Lung (tissue), 12 donors: Measurements from ENCODE around the gene PHRF1. TPM values are rescaled to one million over a fixed set of nuclear protein-coding genes. Genes with fewer than 3 reads are reported as not detected.

Experiments
- ATAC-seq: fragments of 200-7000 bp; cut with Tn5 transposase; one replicate; pipeline ENCODE4 v1.9.1; 2020; ENCODE audit warnings: moderate number of reproducible peaks; ENCODE audit not compliant: insufficient read depth, low FRiP score
- DNase-seq, 3 donors: peaks; one replicate each; pipeline ENCODE4 v3.0.0-alpha.2; 2013 to 2017
- H3K27ac ChIP-seq, 2 donors: one replicate each; pipeline ENCODE4 v1.5.1; 2013; ENCODE audit warnings: mild to moderate bottlenecking in 2 of 2, moderate library complexity in 2 of 2, control low read depth in 1 of 2, inconsistent platforms in 1 of 2, low read depth in 1 of 2, low read length in 1 of 2
- H3K27me3 ChIP-seq, 3 donors: one replicate each; pipeline ENCODE4 v1.5.1; 2013; ENCODE audit warnings: low read length in 2 of 3; ENCODE audit not compliant: control insufficient read depth in 3 of 3, insufficient read depth in 3 of 3
- H3K36me3 ChIP-seq, 4 donors: one replicate each; pipeline ENCODE4 v1.5.1; 2013; ENCODE audit warnings: low read length in 4 of 4, mild to moderate bottlenecking in 1 of 4, moderate library complexity in 1 of 4; ENCODE audit not compliant: control insufficient read depth in 4 of 4, insufficient read depth in 4 of 4
- H3K4me1 ChIP-seq, 5 donors: one replicate each; pipeline ENCODE4 v1.5.1; 2013; ENCODE audit warnings: low read length in 5 of 5, mild to moderate bottlenecking in 2 of 5, moderate library complexity in 1 of 5; ENCODE audit not compliant: control insufficient read depth in 5 of 5, insufficient read depth in 5 of 5
- H3K4me3 ChIP-seq: one replicate; pipeline ENCODE4 v1.5.1; 2013; ENCODE audit warnings: mild to moderate bottlenecking, control low read depth, moderate library complexity
- H3K9ac ChIP-seq, 2 donors: one replicate each; pipeline ENCODE4 v1.5.1; 2013; ENCODE audit warnings: low read length in 2 of 2, control low read depth in 1 of 2; ENCODE audit not compliant: insufficient read depth in 1 of 2
- H3K9me3 ChIP-seq, 4 donors: one replicate each; pipeline ENCODE4 v1.5.1; 2013; ENCODE audit warnings: low read length in 3 of 4, mild to moderate bottlenecking in 1 of 4, moderate library complexity in 1 of 4; ENCODE audit not compliant: control insufficient read depth in 4 of 4, insufficient read depth in 3 of 4
- WGBS, 2 donors: extraction: QIAGEN DNeasy Blood & Tissue Kit; methylation state at CpG; one replicate each; pipeline ENCODE4 v1.1.7; 2013; 5-methylcytosine and 5-hydroxymethylcytosine counted together
- polyA plus RNA-seq, 2 donors: library from polyadenylated mRNA; stranded (reverse); fragments of 200-250 nt; gene quantifications; one replicate each; pipeline ENCODE4 v1.2.1, GENCODE V29; 2013
- total RNA-seq, 2 donors: library from RNA; depleted of rRNA in 1 of 2; stranded (reverse); fragments of >200 nt in 1 of 2; gene quantifications; one replicate each; pipeline ENCODE4 v1.2.1, GENCODE V29; 2014 to 2021
- TF ChIP-seq, protein P1 (sequence below): IDR thresholded peaks from 2 replicates; pipeline ENCODE4 v1.5.1; 2012; ENCODE audit warnings: mild to moderate bottlenecking; ENCODE audit errors: control extremely low read depth, extremely low read depth
- donor health status: control.
- donor health status: control.
- donor health status: Bipolar disorder and iron deficiency.
- donor health status: healthy.
- donor health status: DM: yes; HTN: yes; CAD: no.

PHRF1 gene
- total and polyA plus RNA-seq, 4 donors = 16.3 to 39.3 (median 23.5) TPM

DNA sequence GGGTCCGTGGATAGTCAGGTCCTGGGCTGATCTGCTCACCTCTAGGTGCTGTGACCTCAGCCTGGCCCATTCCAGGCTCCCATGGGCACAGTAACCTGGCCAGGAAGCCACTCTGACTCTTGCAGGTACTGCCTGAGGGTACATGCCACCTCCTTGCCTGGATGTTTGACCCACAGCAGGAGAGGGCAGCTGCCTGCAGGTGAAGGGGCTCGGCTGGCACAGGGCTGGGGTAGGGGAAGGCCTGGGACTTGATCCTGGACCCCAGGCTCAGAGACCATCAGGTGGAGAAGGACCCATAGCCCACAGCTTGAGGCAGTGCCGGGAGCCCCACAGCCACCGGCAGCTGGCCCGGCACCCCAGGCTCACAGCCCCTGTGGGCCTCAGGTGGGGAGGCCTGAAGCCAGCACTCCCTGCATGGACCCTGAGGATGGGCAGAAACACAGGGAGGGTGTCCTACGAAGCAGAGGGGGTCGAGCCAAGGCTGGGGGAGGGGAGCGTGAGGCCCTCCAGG, 36.2 kb upstream of the PHRF1 start:
- ATAC-seq (no peak), DNase-seq (peak in 1 of 3 donors; percentile 12)
- Histone ChIP-seq H3K27me3 (peaks cover 0 to 11% (median 10%) of the 10 kb centered on the region in 3 donors), H3K36me3 (no peaks in the 10 kb centered on the region), H3K27ac (no peak overlapping the region), H3K9me3 (peaks cover 0 to 2% (median 0%) of the 10 kb centered on the region in 4 donors), H3K9ac (no peak overlapping the region), H3K4me1 (peaks cover 0 to 15% (median 6%) of the 10 kb centered on the region in 5 donors), H3K4me3 (no peak overlapping the region)
- TF ChIP-seq, protein P1, sequence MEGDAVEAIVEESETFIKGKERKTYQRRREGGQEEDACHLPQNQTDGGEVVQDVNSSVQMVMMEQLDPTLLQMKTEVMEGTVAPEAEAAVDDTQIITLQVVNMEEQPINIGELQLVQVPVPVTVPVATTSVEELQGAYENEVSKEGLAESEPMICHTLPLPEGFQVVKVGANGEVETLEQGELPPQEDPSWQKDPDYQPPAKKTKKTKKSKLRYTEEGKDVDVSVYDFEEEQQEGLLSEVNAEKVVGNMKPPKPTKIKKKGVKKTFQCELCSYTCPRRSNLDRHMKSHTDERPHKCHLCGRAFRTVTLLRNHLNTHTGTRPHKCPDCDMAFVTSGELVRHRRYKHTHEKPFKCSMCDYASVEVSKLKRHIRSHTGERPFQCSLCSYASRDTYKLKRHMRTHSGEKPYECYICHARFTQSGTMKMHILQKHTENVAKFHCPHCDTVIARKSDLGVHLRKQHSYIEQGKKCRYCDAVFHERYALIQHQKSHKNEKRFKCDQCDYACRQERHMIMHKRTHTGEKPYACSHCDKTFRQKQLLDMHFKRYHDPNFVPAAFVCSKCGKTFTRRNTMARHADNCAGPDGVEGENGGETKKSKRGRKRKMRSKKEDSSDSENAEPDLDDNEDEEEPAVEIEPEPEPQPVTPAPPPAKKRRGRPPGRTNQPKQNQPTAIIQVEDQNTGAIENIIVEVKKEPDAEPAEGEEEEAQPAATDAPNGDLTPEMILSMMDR = no peak
- 95 to 100% methylated on average over 8 of the region's 8 CpGs for WGBS, 2 donors

DNA sequence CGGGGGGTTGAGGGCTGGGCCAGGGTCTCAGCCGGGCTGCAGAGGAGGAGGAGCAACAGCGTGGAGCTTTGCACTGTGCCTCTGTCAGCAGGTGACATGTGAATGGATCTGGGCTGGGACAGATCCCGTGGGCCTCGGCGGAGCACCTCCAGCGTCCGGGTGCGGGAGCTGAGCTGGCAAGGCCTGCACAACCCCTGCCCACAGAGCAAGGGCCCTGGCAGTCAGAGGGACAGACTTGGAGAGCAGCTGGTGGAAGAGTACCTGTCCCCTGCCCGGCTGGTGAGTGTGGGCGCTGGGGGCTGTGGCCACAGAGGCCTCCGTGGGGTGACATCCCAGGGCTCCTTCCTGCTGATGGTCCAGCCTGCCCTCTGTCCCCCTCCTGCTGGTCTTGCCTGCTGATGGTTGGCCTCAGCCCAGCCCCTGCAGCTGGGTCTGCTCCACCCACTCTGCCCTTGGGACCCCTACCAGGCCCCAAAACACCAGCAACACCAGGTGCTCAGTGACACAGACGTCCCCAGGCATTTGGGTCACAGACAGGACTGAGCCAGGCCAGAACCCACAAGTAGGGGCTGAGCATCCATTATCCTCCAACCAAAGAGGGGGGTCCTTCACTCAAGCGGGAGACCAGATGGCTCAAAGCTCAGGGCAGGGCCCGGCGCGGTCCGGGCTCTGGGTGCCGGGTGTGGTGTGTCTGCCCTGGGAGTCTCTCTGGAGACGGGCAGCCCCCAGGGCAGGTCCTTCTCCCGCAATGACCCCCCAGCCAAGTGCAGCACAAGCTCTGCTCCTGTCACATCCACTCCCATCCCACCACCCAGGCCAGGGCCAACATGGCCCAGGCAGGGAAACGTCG, 35.5 kb upstream of the PHRF1 start:
- peaks cover 0 to 15% (median 6%) of the 10 kb centered on the region in 5 donors for H3K4me1 ChIP-seq
- no peaks in the 10 kb centered on the region for H3K36me3 ChIP-seq
- H3K27ac ChIP-seq = no peak overlapping the region
- ATAC-seq (no peak), DNase-seq (peak in 1 of 3 donors; percentile 11)
- H3K4me3 ChIP-seq = no peak overlapping the region
- peaks cover 0 to 2% (median 0%) of the 10 kb centered on the region in 4 donors for H3K9me3 ChIP-seq
- peaks cover 0 to 11% (median 10%) of the 10 kb centered on the region in 3 donors for H3K27me3 ChIP-seq
- 92 to 94% methylated on average over 23 of the region's 23 CpGs for WGBS, 2 donors
- no peak overlapping the region for H3K9ac ChIP-seq
- TF ChIP-seq, protein P1 = no peak

DNA sequence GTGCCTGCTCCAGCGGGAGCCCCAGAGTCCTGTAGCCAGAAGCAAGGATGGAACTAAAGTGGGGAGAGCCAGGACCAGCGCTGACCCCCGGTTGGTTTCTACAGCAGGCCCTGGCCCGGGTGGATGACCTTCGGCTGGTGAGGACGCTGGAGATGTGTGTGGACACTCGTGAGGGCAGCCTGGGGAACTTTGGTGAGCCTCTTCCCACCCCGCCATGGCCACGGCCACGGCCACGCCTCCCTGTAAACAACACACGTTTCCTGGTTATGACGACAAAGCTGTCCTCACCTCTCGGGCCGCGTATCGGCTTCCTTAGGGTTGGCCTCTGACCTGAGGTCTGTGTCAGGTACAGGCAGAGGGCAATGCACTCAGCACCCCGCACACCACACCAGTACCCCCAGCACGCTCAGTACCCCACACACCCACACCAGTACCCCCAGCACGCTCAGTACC, 34.8 kb upstream of the PHRF1 start:
- peaks cover 0 to 10% (median 9%) of the 10 kb centered on the region in 3 donors for H3K27me3 ChIP-seq
- no peaks in the 10 kb centered on the region for H3K36me3 ChIP-seq
- TF ChIP-seq, protein P1 = no peak
- 88 to 95% methylated on average over 19 to 20 of the region's 20 CpGs for WGBS, 2 donors
- no peak overlapping the region for H3K27ac ChIP-seq
- no peak overlapping the region for H3K9ac ChIP-seq
- no peak for ATAC-seq
- H3K9me3 ChIP-seq = peaks cover 0 to 2% (median 0%) of the 10 kb centered on the region in 4 donors
- peaks cover 0 to 12% (median 6%) of the 10 kb centered on the region in 5 donors for H3K4me1 ChIP-seq
- no peak overlapping the region for H3K4me3 ChIP-seq
- DNase-seq = no peak
